Choroid plexus epithelial cell (primary cell): Measurements from ENCODE around the gene RSU1.

Source experiments
- DNase-seq: peaks from one replicate; pipeline ENCODE4 v3.0.0-alpha.2; 2010; ENCODE audit warnings: low read depth
- H3K4me3 ChIP-seq: 2 replicates; pipeline ENCODE4 v1.5.1; 2011; ENCODE audit warnings: low read depth, mild to moderate bottlenecking, control low read depth, low read length, moderate library complexity
- TF ChIP-seq, protein P1 (sequence below): conservative IDR thresholded peaks from 2 replicates; pipeline ENCODE4 v1.5.1; 2011; ENCODE audit warnings: low read depth, mild to moderate bottlenecking, control low read depth, inconsistent platforms, low read length, moderate library complexity

The RSU1 gene

DNA sequence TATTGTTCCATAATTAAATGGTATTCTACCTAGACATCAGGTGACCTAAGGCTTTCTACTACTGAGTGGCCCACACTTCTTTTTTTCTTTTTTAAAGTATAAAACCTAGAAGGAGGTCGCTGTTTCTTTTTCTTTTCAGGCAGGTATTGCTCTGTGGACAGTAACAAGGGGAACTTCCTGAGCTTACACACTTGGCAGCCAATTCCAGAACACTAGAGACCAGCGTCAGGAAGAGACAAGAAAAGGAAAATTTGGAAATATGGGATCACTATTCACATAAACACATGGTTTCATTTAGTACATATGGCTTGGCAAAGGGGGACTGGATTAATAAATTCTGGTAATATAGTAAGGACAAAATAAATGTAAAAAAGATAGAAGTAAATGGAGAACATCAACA lies 141.9 kb downstream of the RSU1 start:
- DNase-seq: no peak
- TF ChIP-seq, protein P1, sequence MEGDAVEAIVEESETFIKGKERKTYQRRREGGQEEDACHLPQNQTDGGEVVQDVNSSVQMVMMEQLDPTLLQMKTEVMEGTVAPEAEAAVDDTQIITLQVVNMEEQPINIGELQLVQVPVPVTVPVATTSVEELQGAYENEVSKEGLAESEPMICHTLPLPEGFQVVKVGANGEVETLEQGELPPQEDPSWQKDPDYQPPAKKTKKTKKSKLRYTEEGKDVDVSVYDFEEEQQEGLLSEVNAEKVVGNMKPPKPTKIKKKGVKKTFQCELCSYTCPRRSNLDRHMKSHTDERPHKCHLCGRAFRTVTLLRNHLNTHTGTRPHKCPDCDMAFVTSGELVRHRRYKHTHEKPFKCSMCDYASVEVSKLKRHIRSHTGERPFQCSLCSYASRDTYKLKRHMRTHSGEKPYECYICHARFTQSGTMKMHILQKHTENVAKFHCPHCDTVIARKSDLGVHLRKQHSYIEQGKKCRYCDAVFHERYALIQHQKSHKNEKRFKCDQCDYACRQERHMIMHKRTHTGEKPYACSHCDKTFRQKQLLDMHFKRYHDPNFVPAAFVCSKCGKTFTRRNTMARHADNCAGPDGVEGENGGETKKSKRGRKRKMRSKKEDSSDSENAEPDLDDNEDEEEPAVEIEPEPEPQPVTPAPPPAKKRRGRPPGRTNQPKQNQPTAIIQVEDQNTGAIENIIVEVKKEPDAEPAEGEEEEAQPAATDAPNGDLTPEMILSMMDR: no peak
- H3K4me3 ChIP-seq: no peak overlapping the region

DNA sequence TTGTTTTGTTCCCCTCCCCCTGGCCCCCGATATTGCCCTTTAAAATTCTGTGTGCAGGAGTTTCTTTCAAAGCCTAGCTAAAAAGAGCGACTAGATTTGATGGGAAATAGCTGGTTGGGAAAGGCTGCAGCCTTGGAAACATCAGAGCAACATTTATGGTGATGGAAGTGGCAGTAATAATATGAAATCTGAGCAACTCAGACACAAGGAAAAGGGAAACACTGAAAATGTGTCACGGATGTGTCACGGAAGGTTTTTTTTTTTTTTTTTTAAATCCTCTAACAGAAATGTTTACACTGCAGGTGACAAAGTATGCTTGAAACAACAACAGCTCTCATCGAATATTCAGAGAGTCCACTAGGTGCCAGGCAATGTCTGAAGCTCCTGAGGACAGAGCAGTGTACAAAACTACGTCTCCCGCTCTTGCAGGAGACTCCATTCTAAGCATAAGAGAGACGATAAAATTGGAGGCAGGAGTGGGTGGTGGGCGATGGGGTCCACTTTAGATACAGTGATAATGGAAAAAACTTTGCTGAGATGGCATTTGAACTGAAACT lies 143.0 kb downstream of the RSU1 start:
- H3K4me3 ChIP-seq: no peak overlapping the region
- no peak for DNase-seq
- TF ChIP-seq, protein P1: no peak

DNA sequence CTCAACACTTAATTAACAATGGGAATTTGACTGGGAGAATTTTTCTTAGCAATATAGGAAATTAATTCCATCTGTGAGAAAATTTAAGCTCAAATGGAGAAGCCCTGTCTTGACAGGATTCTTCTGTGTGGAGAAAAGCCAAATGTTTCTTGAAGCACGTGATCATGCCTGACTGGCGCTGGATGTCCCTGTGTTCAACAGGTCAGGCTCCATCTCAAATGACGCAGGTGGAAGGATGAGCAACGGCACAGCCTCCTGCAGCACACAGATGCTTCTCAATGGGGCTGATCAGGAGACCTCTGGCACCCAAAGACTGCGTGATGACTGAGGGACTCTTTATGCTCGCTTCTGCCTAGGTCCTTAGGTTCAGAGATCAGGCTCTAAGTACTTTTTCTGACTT lies 143.8 kb downstream of the RSU1 start:
- no peak for DNase-seq

DNA sequence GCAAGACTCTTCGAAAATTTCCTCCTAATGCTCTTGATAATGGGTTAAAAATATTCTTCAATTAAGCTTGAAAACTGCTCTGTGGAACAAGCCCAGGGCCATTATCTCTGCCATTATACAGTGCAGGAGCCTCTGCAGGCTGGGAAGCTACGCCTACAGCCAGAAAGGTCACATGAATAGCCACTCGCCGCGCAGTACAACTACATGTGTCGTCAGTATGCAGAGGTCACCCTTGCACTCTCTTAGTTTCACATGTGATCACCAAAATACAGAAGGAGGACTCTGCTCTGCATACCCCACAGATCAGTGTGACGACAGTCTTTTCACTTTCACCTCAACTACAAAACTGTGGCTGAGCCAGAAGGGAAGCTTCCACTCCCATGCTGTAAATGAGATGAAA lies 153.8 kb downstream of the RSU1 start:
- TF ChIP-seq, protein P1: no peak

More for the DNA sequence above, 143.8 kb downstream of the RSU1 start:
- TF ChIP-seq, protein P1: no peak
- H3K4me3 ChIP-seq: no peak overlapping the region

DNA sequence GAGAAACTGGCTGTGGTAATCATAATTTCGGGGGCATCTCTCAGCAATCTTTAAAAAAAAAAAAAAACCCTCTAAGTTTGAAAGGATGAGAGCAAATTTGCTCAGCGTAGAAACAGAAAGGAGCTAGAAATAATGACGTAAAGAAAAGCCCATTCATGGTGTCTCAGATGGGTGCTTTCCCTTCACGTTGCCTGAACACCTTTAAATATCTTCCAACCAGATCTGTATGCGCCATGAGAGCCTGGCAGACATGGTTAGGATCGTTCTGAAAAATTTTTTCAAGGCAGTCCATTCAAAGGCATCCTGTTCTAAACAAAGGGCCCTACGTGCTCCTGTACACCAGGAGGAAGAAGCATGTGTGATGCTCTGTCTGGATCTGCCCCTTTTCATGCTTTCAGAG lies 154.3 kb downstream of the RSU1 start:
- TF ChIP-seq, protein P1: no peak

More for the DNA sequence above, 153.8 kb downstream of the RSU1 start:
- DNase-seq: no peak
- H3K4me3 ChIP-seq: no peak overlapping the region

DNA sequence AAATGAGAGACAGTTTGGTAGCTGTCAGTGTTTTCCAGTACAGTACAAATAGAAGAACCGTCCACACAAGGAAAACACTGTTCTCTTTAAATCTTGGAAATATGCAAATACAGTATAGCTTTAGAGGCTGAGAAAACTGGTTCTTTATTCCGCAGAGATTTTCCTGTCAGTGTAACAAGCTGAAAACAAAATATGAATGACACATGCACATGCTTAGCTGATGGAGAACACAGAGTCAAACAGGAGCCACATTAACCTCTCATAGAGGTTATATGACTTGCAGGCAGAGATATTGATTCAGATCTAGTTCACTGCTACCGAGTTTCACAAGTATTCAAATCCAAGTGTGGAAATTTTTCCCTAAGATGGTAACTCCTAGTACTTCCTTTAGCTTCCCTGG lies 160.3 kb downstream of the RSU1 start:
- DNase-seq: no peak
- no peak overlapping the region for H3K4me3 ChIP-seq
- TF ChIP-seq, protein P1: no peak

More for the DNA sequence above, 154.3 kb downstream of the RSU1 start:
- H3K4me3 ChIP-seq: no peak overlapping the region
- no peak for DNase-seq

DNA sequence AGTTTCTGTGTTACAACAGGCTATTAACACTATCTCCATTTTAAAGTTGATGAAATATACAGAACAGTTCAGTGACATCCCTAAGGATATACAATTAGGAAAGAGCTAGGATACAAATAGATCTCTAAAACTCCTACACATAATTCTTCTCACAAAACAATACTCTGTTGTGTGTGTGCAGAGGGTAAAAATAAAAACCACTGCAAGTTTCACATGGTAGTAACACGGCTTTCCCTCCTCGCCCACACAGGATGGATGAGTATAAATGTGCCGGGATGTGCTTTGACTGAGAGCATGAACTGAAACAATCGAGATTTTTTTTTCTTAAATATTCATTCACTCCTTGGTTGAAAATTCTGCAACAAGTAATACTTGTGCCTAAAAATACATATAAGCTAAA lies 164.0 kb downstream of the RSU1 start:
- H3K4me3 ChIP-seq: no peak overlapping the region
- DNase-seq: no peak
- TF ChIP-seq, protein P1: no peak
